Measurements from ENCODE around the gene LRRC10B. TPM values are rescaled to one million over a fixed set of nuclear protein-coding genes. Genes with fewer than 3 reads are reported as not detected.

LRRC10B gene
- total and polyA plus RNA-seq, 7 donors: 0.71 to 4.4 (median 1.1) TPM; not detected in 2

GRCh38 chr11:61549177-61549576 is 40.6 kb downstream of the LRRC10B start:
- no peaks in the 10 kb centered on the region for H3K36me3 ChIP-seq
- H3K4me1 ChIP-seq: no peaks in the 10 kb centered on the region
- TF ChIP-seq EP300 (IDR thresholded peaks at IDR 0.05) (no peak), POLR2A (IDR thresholded peaks at IDR 0.05) (no peak), CTCF (IDR thresholded peaks at IDR 0.05) (no peak)
- no peak overlapping the region for H3K27ac ChIP-seq
- no peaks in the 10 kb centered on the region for H3K9me3 ChIP-seq
- no peak for DNase-seq
- H3K4me3 ChIP-seq: no peak overlapping the region
- intact Hi-C loops (cut with DNase I): no loop called here
- WGBS, 2 donors: 89% methylated on average over 8 of the region's 8 CpGs
- peaks cover 11 to 91% (median 44%) of the 10 kb centered on the region in 3 donors for H3K27me3 ChIP-seq

GRCh38 chr11:61549662-61550568 is 41.4 kb downstream of the LRRC10B start:
- intact Hi-C loops (cut with DNase I): no loop called here

GRCh38 chr11:61550665-61551227 is 42.2 kb downstream of the LRRC10B start:
- Histone ChIP-seq H3K27ac (no peak overlapping the region), H3K27me3 (peaks cover 20 to 99% (median 54%) of the 10 kb centered on the region in 3 donors), H3K9me3 (no peaks in the 10 kb centered on the region), H3K36me3 (no peaks in the 10 kb centered on the region), H3K4me3 (no peak overlapping the region), H3K4me1 (peaks cover 0 to 8% (median 6%) of the 10 kb centered on the region in 4 donors)
- no peak for TF ChIP-seq CTCF (IDR thresholded peaks at IDR 0.05)
- TF ChIP-seq EP300 (IDR thresholded peaks at IDR 0.05): no peak
- no peak for TF ChIP-seq POLR2AphosphoS5 (IDR thresholded peaks at IDR 0.05)
- no peak for TF ChIP-seq POLR2A (IDR thresholded peaks at IDR 0.05)
- 92 to 94% methylated on average over 18 of the region's 18 CpGs for WGBS, 2 donors
- intact Hi-C loops (cut with DNase I): no loop called here
- no peak for DNase-seq

More at GRCh38 chr11:61549662-61550568, 41.4 kb downstream of the LRRC10B start:
- no peak overlapping the region for H3K27ac ChIP-seq
- no peaks in the 10 kb centered on the region for H3K36me3 ChIP-seq
- H3K9me3 ChIP-seq: no peaks in the 10 kb centered on the region
- TF ChIP-seq POLR2AphosphoS5 (IDR thresholded peaks at IDR 0.05) (no peak), POLR2A (IDR thresholded peaks at IDR 0.05) (no peak), EP300 (IDR thresholded peaks at IDR 0.05) (no peak), CTCF (IDR thresholded peaks at IDR 0.05) (no peak)
- no peaks in the 10 kb centered on the region for H3K4me1 ChIP-seq
- H3K27me3 ChIP-seq: peaks cover 16 to 99% (median 49%) of the 10 kb centered on the region in 3 donors
- H3K4me3 ChIP-seq: no peak overlapping the region
- no peak for DNase-seq
- WGBS, 2 donors: 79 to 84% methylated on average over 23 of the region's 23 CpGs

- no peak overlapping the region for H3K27ac ChIP-seq
- TF ChIP-seq POLR2A (IDR thresholded peaks at IDR 0.05) (no peak), EP300 (IDR thresholded peaks at IDR 0.05) (no peak), POLR2AphosphoS5 (IDR thresholded peaks at IDR 0.05) (no peak), CTCF (IDR thresholded peaks at IDR 0.05) (no peak)
- H3K27me3 ChIP-seq: peaks cover 17 to 99% (median 53%) of the 10 kb centered on the region in 3 donors
- no peak overlapping the region for H3K4me3 ChIP-seq
- H3K36me3 ChIP-seq: no peaks in the 10 kb centered on the region
- DNase-seq: no peak
- intact Hi-C loops (cut with DNase I): no loop called here
- peaks cover 0 to 9% (median 6%) of the 10 kb centered on the region in 4 donors for H3K4me1 ChIP-seq
- WGBS, 2 donors: 55 to 77% methylated on average over 12 of the region's 12 CpGs
- H3K9me3 ChIP-seq: no peaks in the 10 kb centered on the region
These were observed 43.1 kb downstream of the LRRC10B start for GRCh38 chr11:61551634-61552033.

All from sigmoid colon (tissue), 7 donors.